Calu3 (cell line): Measurements from ENCODE around the gene INVS. TPM values are rescaled to one million over a fixed set of nuclear protein-coding genes. Genes with fewer than 3 reads are reported as not detected.
"Not testable (repeated sequence)": the region's sequence is repeated elsewhere in the genome, so short reads cannot be mapped to it uniquely, and the experiment has no call there.

Experiments used
- BruUV-seq: library from RNA; stranded (reverse); fragments of 400-500 nt; replicated peaks from 2 replicates; lab custom pipeline; 2021; lab: Mats Ljungman, UMichigan
- CTCF ChIA-PET: fragments of 300-600 bp; sonication (Branson Sonifier 250); formaldehyde crosslinking; loops from one replicate; lab custom pipeline; 2022; ENCODE audit warnings: antibody characterized with exemption; lab: Charles Lee
- DNase-seq: peaks from one replicate; pipeline ENCODE4 v3.0.0; 2022
- H3K27ac Mint-ChIP-seq: one replicate; pipeline ENCODE4 v1.8.0; 2022; ENCODE audit warnings: mixed read lengths; ENCODE audit not compliant: unreplicated experiment
- H3K27me3 Mint-ChIP-seq: one replicate; pipeline ENCODE4 v1.8.0; 2022; ENCODE audit warnings: mixed read lengths; ENCODE audit not compliant: unreplicated experiment
- H3K36me3 Mint-ChIP-seq: one replicate; pipeline ENCODE4 v1.8.0; 2022; ENCODE audit warnings: mild to moderate bottlenecking, moderate library complexity, mixed read lengths; ENCODE audit not compliant: insufficient read depth, unreplicated experiment
- H3K4me1 Mint-ChIP-seq: one replicate; pipeline ENCODE4 v1.8.0; 2022; ENCODE audit warnings: mild to moderate bottlenecking, low read depth, mixed read lengths; ENCODE audit not compliant: unreplicated experiment
- H3K4me3 Mint-ChIP-seq: one replicate; pipeline ENCODE4 v1.8.0; 2022; ENCODE audit warnings: mild to moderate bottlenecking, low read depth, moderate library complexity, mixed read lengths; ENCODE audit not compliant: unreplicated experiment
- H3K9me3 Mint-ChIP-seq: one replicate; pipeline ENCODE4 v1.8.0; 2022; ENCODE audit warnings: low read depth, mixed read lengths; ENCODE audit not compliant: unreplicated experiment
- CTCF ChIP-seq: fragments of 200-600 bp; IDR thresholded peaks from one replicate; pipeline ENCODE4 v1.8.0; 2022; ENCODE audit warnings: antibody characterized with exemption; ENCODE audit not compliant: unreplicated experiment
- intact Hi-C: fragments of 100-400 bp; cut with micrococcal nuclease; formaldehyde crosslinking; loops from one replicate; pipeline ENCODE4 v1.10.0; 2022; ENCODE audit not compliant: unreplicated experiment
- total RNA-seq: library from RNA; stranded (reverse); gene quantifications from 2 replicates; pipeline ENCODE4 v1.2.3, GENCODE V29; 2022

The INVS gene
- total RNA-seq, 1 experiment from 2014 or later, result 12.4 TPM

DNA sequence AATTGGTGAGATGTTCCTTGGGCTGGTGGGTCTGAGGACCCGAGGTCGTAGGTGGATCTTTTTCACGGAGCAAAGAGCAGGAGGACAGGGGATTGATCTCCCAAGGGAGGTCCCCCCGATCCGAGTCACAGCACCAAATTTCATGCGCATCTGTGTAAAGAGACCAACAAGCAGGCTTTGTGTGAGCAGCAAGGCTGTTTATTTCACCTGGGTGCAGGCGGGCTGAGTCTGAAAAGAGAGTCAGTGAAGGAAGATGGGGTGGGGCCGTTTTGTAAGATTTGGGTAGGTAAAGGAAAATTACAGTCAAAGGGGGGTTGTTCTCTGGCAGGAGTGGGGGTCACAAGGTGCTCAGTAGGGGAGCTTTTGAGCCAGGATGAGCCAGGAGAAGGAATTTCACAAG is 46.9 kb downstream of the INVS start:
- not testable (repeated sequence) for BruUV-seq, H3K27ac Mint-ChIP-seq, H3K4me1 Mint-ChIP-seq

GRCh38 chr9:100150214-100150613 is 51.2 kb downstream of the INVS start:
- H3K27ac Mint-ChIP-seq, result no peak overlapping the region
- CTCF ChIA-PET, result no interaction called here
- intact Hi-C loops, result no loop called here
- no peaks in the 10 kb centered on the region for H3K4me1 Mint-ChIP-seq
- DNase-seq, result no peak
- BruUV-seq, result no TSS peak
- H3K4me3 Mint-ChIP-seq, result no peak overlapping the region
- no peak for TF ChIP-seq CTCF
- H3K9me3 Mint-ChIP-seq, result no peaks in the 10 kb centered on the region
- no peaks in the 10 kb centered on the region for H3K27me3 Mint-ChIP-seq
- H3K36me3 Mint-ChIP-seq, result no peaks in the 10 kb centered on the region

More for the DNA sequence above, 46.9 kb downstream of the INVS start:
- H3K27me3 Mint-ChIP-seq, H3K9me3 Mint-ChIP-seq, H3K36me3 Mint-ChIP-seq, H3K4me3 Mint-ChIP-seq, intact Hi-C loops, CTCF ChIA-PET, DNase-seq: not testable (repeated sequence)

DNA sequence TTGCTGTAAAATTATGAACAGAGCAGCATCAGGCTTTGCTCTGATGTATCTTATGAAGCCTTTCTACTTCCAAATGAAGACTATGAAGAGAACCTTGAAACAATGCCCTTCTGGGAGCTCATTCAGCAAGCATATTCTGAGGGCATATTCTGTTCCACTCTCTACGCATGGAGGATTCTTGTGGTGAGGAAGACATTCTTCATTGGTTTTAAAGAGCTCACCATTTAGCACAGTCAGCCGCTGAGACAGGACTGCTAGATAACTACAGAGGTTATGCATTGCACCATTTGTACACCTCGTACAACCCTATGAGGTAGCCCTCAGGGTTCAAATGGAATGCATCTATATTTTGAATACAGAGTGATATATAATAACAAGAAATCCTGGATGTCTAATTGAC is 61.0 kb downstream of the INVS start:
- Mint-ChIP-seq H3K27ac (no peak overlapping the region), H3K9me3 (no peaks in the 10 kb centered on the region), H3K4me1 (no peaks in the 10 kb centered on the region), H3K36me3 (no peaks in the 10 kb centered on the region), H3K27me3 (no peaks in the 10 kb centered on the region), H3K4me3 (no peak overlapping the region)
- DNase-seq, result no peak
- intact Hi-C loops, result no loop called here
- BruUV-seq, result no TSS peak
- TF ChIP-seq CTCF, result no peak
- CTCF ChIA-PET, result no interaction called here

DNA sequence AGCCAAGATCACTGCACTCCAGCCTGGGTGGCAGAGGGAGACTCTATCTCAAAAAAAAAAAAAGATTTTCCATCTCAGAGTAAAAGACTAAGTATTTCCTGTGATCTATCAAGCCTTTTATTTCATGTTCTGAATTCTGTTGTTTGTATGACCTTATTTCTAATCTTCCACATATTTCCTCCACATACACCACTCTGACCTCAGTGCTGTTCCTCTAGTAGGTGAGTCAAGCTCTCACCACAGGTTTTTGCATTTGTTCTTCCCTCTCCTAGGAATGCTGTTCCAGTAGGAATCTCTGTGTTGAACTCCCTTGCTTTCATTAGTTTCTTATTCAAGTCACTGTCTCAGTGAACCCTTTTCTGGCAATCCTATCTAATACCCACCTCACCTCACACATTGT is 68.1 kb downstream of the INVS start:
- H3K36me3 Mint-ChIP-seq, result no peaks in the 10 kb centered on the region

More for the DNA sequence above, 68.1 kb downstream of the INVS start:
- no peak for TF ChIP-seq CTCF
- Mint-ChIP-seq H3K4me3 (no peak overlapping the region), H3K4me1 (no peaks in the 10 kb centered on the region), H3K27ac (no peak overlapping the region), H3K27me3 (no peaks in the 10 kb centered on the region), H3K9me3 (peaks cover 2% of the 10 kb centered on the region)
- CTCF ChIA-PET, result no interaction called here
- no peak for DNase-seq
- intact Hi-C loops, result no loop called here
- no TSS peak for BruUV-seq
